Esophagus muscularis mucosa (tissue), 4 donors: Measurements from ENCODE around the gene OTC. TPM values are rescaled to one million over a fixed set of nuclear protein-coding genes. Genes with fewer than 3 reads are reported as not detected.

Experiments
- DNase-seq: peaks from one replicate; pipeline ENCODE4 v3.0.0-alpha.2; 2017; ENCODE audit errors: extremely low spot score
- H3K27ac ChIP-seq, 4 donors: fragments of 200-600 bp; sonication (generic); replicated peaks in 1 of 4; 1 replicate in 3 of 4; 2 replicates in 1 of 4; pipeline ENCODE4 v1.5.1; 2016 to 2019; ENCODE audit warnings: mild to moderate bottlenecking in 1 of 4
- H3K27me3 ChIP-seq, 4 donors: fragments of 200-600 bp; sonication (generic); one replicate each; pipeline versions ENCODE4 v1.5.1 to v1.6.0; 2016 to 2019
- H3K36me3 ChIP-seq, 4 donors: fragments of 200-600 bp; sonication (generic); one replicate each; pipeline ENCODE4 v1.5.1; 2016 to 2019
- H3K4me1 ChIP-seq, 4 donors: fragments of 200-600 bp; sonication (generic); one replicate each; pipeline ENCODE4 v1.5.1; 2016 to 2019
- H3K4me3 ChIP-seq, 4 donors: fragments of 200-600 bp; sonication (generic); 1 replicate in 2 of 4; 2 replicates in 2 of 4; pipeline ENCODE4 v1.5.1; 2016 to 2019; ENCODE audit warnings: mild to moderate bottlenecking in 4 of 4, moderate library complexity in 1 of 4
- H3K9me3 ChIP-seq, 4 donors: fragments of 200-600 bp; sonication (generic); 1 replicate in 3 of 4; 2 replicates in 1 of 4; pipeline ENCODE4 v1.5.1; 2016 to 2019
- CTCF ChIP-seq, 3 experiments: fragments of 200-600 bp in 2 of 3; fragments of 450-650 bp in 1 of 3; sonication (generic) in 2 of 3; IDR thresholded peaks; one replicate each; pipeline ENCODE4 v1.5.1; 2017 to 2019; ENCODE audit warnings: antibody characterized with exemption in 3 of 3, mild to moderate bottlenecking in 2 of 3, moderate library complexity in 1 of 3
- POLR2A ChIP-seq: fragments of 450-650 bp; IDR thresholded peaks from one replicate; pipeline ENCODE4 v1.6.1; 2017; ENCODE audit warnings: antibody characterized with exemption, moderate library complexity, mild to moderate bottlenecking, low read depth
- WGBS: methylation state at CpG from one replicate; pipeline ENCODE4 v1.1.5; 2018; 5-methylcytosine and 5-hydroxymethylcytosine counted together
- intact Hi-C: fragments of 100-400 bp; cut with DNase I; formaldehyde crosslinking; loops from one replicate; pipeline ENCODE4 v1.15.1; 2023
- small RNA-seq, 3 donors: library from RNA; depleted of rRNA; stranded (forward); fragments of <200 nt; gene quantifications; one replicate each; pipeline ENCODE3, GENCODE V24; 2016
- total RNA-seq, 4 donors: library from RNA; depleted of rRNA; stranded (reverse); fragments of >200 nt; gene quantifications; one replicate each; pipeline versions ENCODE4 v1.1.0 to v1.2.1, GENCODE V29; 2016

The OTC gene
- total RNA-seq, 4 donors from 2014 or later, result 0.23 to 0.42 (median 0.33) TPM; not detected in 1

- Histone ChIP-seq H3K9me3 (peaks cover 0 to 5% (median 0%) of the 10 kb centered on the region in 4 donors), H3K27me3 (no peaks in the 10 kb centered on the region), H3K4me1 (no peaks in the 10 kb centered on the region), H3K36me3 (no peaks in the 10 kb centered on the region), H3K27ac (no peak overlapping the region), H3K4me3 (no peak overlapping the region)
- intact Hi-C loops, result no loop called here
- no peak for DNase-seq
- WGBS, result 72% methylated on average over 6 of the region's 6 CpGs
- TF ChIP-seq CTCF (IDR thresholded peaks at IDR 0.05) (no peak), POLR2A (no peak)
These were observed 116.3 kb downstream of the OTC start for GRCh38 chrX:38468563-38469157.

Small RNA genes within 50 kb of the gene (small RNA-seq; reads per million reads assigned to genes)
- gene RF00322, result 0 reads per million in 3 donors

Other genes starting within 250 kb of the OTC start
- gene SRPX, start 131.7 kb upstream of the OTC start, total RNA-seq, result 10 to 100 TPM; 40.7 to 95.3 (median 79.7) TPM
- 10 to 100 TPM in 3 of 4 donors, 1 to 10 TPM in 1; 9.6 to 17.0 (median 11.9) TPM for gene RPGR, start 25.1 kb upstream of the OTC start, total RNA-seq
- 10 to 100 TPM; 11.6 to 53.8 (median 45.2) TPM for gene TSPAN7, start 208.9 kb downstream of the OTC start, total RNA-seq